ENCODE results near the gene KIF1C. TPM values are rescaled to one million over a fixed set of nuclear protein-coding genes. Genes with fewer than 3 reads are reported as not detected.

The KIF1C gene
- total and polyA plus RNA-seq, 9 of the 15 experiments (the other 6 are each of a cell fraction or from before 2014, with no cell fraction given): 0.38 to 68.4 (median 25.1) TPM

DNA sequence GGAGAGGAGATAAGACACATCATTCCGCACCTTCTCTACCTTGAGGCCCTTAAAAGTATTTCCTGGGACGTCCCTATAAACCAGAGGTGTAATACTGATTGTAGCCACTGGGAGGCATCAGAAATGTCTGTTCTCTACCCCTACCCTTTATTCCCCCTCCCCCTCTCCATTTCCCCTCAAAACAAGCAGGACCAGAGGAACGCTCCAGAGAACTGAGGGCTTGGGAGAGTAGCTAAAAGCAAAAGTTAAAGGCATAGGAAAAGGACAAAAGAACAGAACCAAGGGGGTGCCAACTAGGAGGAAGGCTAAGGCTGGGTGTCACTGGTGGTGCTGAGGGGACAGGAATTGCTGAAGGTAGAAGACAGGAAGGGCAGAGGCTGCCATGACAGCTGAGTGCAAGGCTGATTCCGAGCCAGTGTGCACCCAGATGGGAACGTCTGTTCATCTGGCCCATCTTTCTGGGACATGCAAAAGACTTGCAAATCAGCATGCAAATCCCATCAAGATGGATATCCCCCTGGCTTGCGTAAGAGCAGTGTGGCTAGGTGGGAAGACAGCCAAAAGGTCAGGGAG is 17.0 kb upstream of the KIF1C start (continued):
- TF ChIP-seq, protein P1, sequence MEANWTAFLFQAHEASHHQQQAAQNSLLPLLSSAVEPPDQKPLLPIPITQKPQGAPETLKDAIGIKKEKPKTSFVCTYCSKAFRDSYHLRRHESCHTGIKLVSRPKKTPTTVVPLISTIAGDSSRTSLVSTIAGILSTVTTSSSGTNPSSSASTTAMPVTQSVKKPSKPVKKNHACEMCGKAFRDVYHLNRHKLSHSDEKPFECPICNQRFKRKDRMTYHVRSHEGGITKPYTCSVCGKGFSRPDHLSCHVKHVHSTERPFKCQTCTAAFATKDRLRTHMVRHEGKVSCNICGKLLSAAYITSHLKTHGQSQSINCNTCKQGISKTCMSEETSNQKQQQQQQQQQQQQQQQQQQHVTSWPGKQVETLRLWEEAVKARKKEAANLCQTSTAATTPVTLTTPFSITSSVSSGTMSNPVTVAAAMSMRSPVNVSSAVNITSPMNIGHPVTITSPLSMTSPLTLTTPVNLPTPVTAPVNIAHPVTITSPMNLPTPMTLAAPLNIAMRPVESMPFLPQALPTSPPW (CRISPR knock-in tag; IDR thresholded peaks at IDR 0.05): peak; percentile 36; the same call in 1 of the 2 replicates
- TF ChIP-seq ARID1B (IDR thresholded peaks at IDR 0.05): no peak
- TF ChIP-seq ZNF282 (CRISPR knock-in tag; IDR thresholded peaks at IDR 0.05): no peak
- peak; percentile 57; the same call in 1 of the 2 replicates for TF ChIP-seq CEBPB (tag; IDR thresholded peaks at IDR 0.05)
- TF ChIP-seq, protein P2, sequence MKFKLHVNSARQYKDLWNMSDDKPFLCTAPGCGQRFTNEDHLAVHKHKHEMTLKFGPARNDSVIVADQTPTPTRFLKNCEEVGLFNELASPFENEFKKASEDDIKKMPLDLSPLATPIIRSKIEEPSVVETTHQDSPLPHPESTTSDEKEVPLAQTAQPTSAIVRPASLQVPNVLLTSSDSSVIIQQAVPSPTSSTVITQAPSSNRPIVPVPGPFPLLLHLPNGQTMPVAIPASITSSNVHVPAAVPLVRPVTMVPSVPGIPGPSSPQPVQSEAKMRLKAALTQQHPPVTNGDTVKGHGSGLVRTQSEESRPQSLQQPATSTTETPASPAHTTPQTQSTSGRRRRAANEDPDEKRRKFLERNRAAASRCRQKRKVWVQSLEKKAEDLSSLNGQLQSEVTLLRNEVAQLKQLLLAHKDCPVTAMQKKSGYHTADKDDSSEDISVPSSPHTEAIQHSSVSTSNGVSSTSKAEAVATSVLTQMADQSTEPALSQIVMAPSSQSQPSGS (CRISPR knock-in tag; IDR thresholded peaks at IDR 0.05): no peak
- TF ChIP-seq ZFP36 (IDR thresholded peaks at IDR 0.05; ENCODE audit: low read depth, low read length, partially characterized antibody): no peak
- peak; percentile 60 for TF ChIP-seq SMC3 (conservative IDR thresholded peaks at IDR 0.05; ENCODE audit: insufficient read depth, low read depth, low read length)
- TF ChIP-seq, protein P3, sequence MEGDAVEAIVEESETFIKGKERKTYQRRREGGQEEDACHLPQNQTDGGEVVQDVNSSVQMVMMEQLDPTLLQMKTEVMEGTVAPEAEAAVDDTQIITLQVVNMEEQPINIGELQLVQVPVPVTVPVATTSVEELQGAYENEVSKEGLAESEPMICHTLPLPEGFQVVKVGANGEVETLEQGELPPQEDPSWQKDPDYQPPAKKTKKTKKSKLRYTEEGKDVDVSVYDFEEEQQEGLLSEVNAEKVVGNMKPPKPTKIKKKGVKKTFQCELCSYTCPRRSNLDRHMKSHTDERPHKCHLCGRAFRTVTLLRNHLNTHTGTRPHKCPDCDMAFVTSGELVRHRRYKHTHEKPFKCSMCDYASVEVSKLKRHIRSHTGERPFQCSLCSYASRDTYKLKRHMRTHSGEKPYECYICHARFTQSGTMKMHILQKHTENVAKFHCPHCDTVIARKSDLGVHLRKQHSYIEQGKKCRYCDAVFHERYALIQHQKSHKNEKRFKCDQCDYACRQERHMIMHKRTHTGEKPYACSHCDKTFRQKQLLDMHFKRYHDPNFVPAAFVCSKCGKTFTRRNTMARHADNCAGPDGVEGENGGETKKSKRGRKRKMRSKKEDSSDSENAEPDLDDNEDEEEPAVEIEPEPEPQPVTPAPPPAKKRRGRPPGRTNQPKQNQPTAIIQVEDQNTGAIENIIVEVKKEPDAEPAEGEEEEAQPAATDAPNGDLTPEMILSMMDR (IDR thresholded peaks at IDR 0.05 in 2 of 3, conservative IDR thresholded peaks at IDR 0.05 in 1 of 3; ENCODE audit: insufficient read depth in 2 of 3, low read depth in 1 of 3, low read length in 3 of 3): peak; percentile 54 to 64 (median 60); a peak in 5 of 6 replicates
- peak in 1 of 2 experiments; percentile 52; a peak in 2 of 4 replicates for TF ChIP-seq RAD21 (CRISPR knock-in tag; conservative IDR thresholded peaks at IDR 0.05 in 1 of 2, IDR thresholded peaks at IDR 0.05 in 1 of 2)
- TF ChIP-seq GABPB1 (CRISPR knock-in tag; IDR thresholded peaks at IDR 0.05): no peak
- TF ChIP-seq E2F3 (CRISPR knock-in tag; IDR thresholded peaks at IDR 0.05): no peak

All from K562 (cell line).